ENCODE results near the gene RAB29. TPM values are rescaled to one million over a fixed set of nuclear protein-coding genes. Genes with fewer than 3 reads are reported as not detected.

RAB29 gene
- total RNA-seq, 1 experiment from 2014 or later, result 11.0 TPM

DNA sequence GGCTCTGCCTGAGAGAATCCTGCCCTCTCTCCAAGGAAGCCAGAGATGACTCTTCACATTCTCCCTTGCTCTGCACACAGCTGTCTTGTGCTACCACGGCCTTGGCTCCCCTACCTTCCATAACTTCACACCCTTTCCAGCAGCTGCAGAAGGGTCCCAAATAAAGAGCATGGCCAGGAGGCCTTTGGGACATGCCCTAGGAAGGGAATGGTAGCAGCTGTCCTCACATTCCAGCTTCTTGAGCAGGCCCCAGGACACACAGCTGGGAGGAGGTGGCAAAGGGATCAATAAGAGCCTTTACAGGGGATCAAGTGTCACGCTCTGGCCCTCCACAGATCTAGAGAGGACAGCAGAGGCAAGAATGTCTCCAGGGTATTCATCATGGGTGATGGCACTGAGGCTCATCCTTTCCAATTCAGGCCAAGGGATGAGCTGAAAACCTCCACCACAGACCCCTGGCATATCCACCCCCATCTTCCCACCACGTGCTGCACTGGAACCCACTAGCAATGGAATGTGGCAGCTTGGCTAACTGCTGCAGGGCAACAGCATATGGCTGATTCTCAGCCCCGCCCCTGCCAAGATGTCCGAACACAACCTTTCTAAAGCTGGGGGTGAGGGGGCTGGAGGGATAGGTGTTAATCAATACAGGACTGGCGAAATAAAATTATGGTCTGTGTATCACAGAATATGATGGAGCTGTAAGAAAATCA, 17.8 kb upstream of the RAB29 start:
- Mint-ChIP-seq H3K27ac (peak overlapping the region; percentile 76; the same call in 1 of the 2 replicates), H3K4me1 (0 out of 2 replicates have a peak, but pooled peaks cover 6% of the 10 kb centered on the region), H3K4me3 (no peak overlapping the region), H3K9me3 (no peaks in the 10 kb centered on the region), H3K27me3 (ENCODE audit: low read depth) (no peaks in the 10 kb centered on the region), H3K36me3 (peaks cover 40% of the 10 kb centered on the region)
- ChIA-PET CTCF (interaction anchor here (1.7 to 3.5 kb wide), 5 partner anchors 18 to 193 kb away, joined by 4 to 124 read pairs (median 21); no protein-coding TSS in a partner anchor), POLR2A (interaction anchor here (0.5 kb wide), 1 partner anchor 581 kb away, joined by 4 read pairs; no protein-coding TSS in a partner anchor)
- TF ChIP-seq, protein P1, sequence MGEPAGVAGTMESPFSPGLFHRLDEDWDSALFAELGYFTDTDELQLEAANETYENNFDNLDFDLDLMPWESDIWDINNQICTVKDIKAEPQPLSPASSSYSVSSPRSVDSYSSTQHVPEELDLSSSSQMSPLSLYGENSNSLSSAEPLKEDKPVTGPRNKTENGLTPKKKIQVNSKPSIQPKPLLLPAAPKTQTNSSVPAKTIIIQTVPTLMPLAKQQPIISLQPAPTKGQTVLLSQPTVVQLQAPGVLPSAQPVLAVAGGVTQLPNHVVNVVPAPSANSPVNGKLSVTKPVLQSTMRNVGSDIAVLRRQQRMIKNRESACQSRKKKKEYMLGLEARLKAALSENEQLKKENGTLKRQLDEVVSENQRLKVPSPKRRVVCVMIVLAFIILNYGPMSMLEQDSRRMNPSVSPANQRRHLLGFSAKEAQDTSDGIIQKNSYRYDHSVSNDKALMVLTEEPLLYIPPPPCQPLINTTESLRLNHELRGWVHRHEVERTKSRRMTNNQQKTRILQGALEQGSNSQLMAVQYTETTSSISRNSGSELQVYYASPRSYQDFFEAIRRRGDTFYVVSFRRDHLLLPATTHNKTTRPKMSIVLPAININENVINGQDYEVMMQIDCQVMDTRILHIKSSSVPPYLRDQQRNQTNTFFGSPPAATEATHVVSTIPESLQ (CRISPR knock-in tag; IDR thresholded peaks at IDR 0.05), result no peak
- TF ChIP-seq, protein P2, sequence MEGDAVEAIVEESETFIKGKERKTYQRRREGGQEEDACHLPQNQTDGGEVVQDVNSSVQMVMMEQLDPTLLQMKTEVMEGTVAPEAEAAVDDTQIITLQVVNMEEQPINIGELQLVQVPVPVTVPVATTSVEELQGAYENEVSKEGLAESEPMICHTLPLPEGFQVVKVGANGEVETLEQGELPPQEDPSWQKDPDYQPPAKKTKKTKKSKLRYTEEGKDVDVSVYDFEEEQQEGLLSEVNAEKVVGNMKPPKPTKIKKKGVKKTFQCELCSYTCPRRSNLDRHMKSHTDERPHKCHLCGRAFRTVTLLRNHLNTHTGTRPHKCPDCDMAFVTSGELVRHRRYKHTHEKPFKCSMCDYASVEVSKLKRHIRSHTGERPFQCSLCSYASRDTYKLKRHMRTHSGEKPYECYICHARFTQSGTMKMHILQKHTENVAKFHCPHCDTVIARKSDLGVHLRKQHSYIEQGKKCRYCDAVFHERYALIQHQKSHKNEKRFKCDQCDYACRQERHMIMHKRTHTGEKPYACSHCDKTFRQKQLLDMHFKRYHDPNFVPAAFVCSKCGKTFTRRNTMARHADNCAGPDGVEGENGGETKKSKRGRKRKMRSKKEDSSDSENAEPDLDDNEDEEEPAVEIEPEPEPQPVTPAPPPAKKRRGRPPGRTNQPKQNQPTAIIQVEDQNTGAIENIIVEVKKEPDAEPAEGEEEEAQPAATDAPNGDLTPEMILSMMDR (IDR thresholded peaks at IDR 0.05), result no peak
- TF ChIP-seq, protein P3, sequence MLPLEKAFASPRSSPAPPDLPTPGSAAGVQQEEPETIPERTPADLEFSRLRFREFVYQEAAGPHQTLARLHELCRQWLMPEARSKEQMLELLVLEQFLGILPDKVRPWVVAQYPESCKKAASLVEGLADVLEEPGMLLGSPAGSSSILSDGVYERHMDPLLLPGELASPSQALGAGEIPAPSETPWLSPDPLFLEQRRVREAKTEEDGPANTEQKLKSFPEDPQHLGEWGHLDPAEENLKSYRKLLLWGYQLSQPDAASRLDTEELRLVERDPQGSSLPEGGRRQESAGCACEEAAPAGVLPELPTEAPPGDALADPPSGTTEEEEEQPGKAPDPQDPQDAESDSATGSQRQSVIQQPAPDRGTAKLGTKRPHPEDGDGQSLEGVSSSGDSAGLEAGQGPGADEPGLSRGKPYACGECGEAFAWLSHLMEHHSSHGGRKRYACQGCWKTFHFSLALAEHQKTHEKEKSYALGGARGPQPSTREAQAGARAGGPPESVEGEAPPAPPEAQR (CRISPR knock-in tag; IDR thresholded peaks at IDR 0.05), result no peak
- TF ChIP-seq SP1 (CRISPR knock-in tag; conservative IDR thresholded peaks at IDR 0.05) (no peak), ESRRA (CRISPR knock-in tag; IDR thresholded peaks at IDR 0.05; ENCODE audit: borderline replicate concordance) (no peak), NFYB (CRISPR knock-in tag; conservative IDR thresholded peaks at IDR 0.05; ENCODE audit: low read depth) (no peak), SMAD3 (CRISPR knock-in tag; IDR thresholded peaks at IDR 0.05; ENCODE audit: borderline replicate concordance) (no peak)
- TF ChIP-seq, protein P4, sequence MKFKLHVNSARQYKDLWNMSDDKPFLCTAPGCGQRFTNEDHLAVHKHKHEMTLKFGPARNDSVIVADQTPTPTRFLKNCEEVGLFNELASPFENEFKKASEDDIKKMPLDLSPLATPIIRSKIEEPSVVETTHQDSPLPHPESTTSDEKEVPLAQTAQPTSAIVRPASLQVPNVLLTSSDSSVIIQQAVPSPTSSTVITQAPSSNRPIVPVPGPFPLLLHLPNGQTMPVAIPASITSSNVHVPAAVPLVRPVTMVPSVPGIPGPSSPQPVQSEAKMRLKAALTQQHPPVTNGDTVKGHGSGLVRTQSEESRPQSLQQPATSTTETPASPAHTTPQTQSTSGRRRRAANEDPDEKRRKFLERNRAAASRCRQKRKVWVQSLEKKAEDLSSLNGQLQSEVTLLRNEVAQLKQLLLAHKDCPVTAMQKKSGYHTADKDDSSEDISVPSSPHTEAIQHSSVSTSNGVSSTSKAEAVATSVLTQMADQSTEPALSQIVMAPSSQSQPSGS (CRISPR knock-in tag; IDR thresholded peaks at IDR 0.05; ENCODE audit: borderline replicate concordance, low read depth), result no peak
- no peak for DNase-seq (ENCODE audit: low spot score)
- no peak for ATAC-seq

- DNase-seq (ENCODE audit: low spot score) (no peak), ATAC-seq (no peak)
- Mint-ChIP-seq H3K27ac (no peak overlapping the region), H3K36me3 (peaks cover 34% of the 10 kb centered on the region), H3K27me3 (ENCODE audit: low read depth) (no peaks in the 10 kb centered on the region), H3K9me3 (no peaks in the 10 kb centered on the region), H3K4me3 (no peak overlapping the region), H3K4me1 (0 out of 2 replicates have a peak, but pooled peaks cover 6% of the 10 kb centered on the region)
- ChIA-PET POLR2A (interaction anchor here (0.6 kb wide), 1 partner anchor 11 kb away, joined by 3 read pairs; no protein-coding TSS in a partner anchor), CTCF (interaction anchor here (0.6 to 3.5 kb wide), 23 partner anchors 10 to 204 kb away, joined by 3 to 124 read pairs (median 5); partner anchors contain the start of gene PM20D1)
- TF ChIP-seq ZNF232 (CRISPR knock-in tag; IDR thresholded peaks at IDR 0.05) (no peak), ZNF219 (CRISPR knock-in tag; IDR thresholded peaks at IDR 0.05; ENCODE audit: borderline replicate concordance) (no peak), JAZF1 (CRISPR knock-in tag; IDR thresholded peaks at IDR 0.05) (no peak), NFATC4 (CRISPR knock-in tag; IDR thresholded peaks at IDR 0.05) (no peak), TEAD1 (CRISPR knock-in tag; IDR thresholded peaks at IDR 0.05) (no peak), KAT7 (CRISPR knock-in tag; IDR thresholded peaks at IDR 0.05; ENCODE audit: borderline replicate concordance) (no peak), HMGA2 (CRISPR knock-in tag; IDR thresholded peaks at IDR 0.05) (no peak), ETV6 (CRISPR knock-in tag; IDR thresholded peaks at IDR 0.05) (no peak)
Observed at GRCh38 chr1:205792481-205792881, 17.2 kb upstream of the RAB29 start.

Measured in WTC11 (cell line).